Hematopoietic multipotent progenitor cell treated with erythropoietin and hydrocortisone succinate and interleukin-3 and kit ligand, for 8 days (in vitro differentiated cells): Measurements from ENCODE around the gene USP6NL.

ENCODE experiments used
- DNase-seq: peaks from one replicate; pipeline ENCODE4 v3.0.0-alpha.2; 2015

The USP6NL gene

GRCh38 chr10:11548065-11548767 is 63.2 kb downstream of the USP6NL start:
- no peak for DNase-seq

GRCh38 chr10:11546581-11546980 is 64.9 kb downstream of the USP6NL start:
- DNase-seq, result no peak

GRCh38 chr10:11541296-11541695 is 70.2 kb downstream of the USP6NL start:
- no peak for DNase-seq

- peak; percentile 41 for DNase-seq
Measured at GRCh38 chr10:11539191-11539868, 72.1 kb downstream of the USP6NL start.

- DNase-seq, result no peak
Measured at GRCh38 chr10:11538834-11539190, 72.6 kb downstream of the USP6NL start.

GRCh38 chr10:11536228-11536627 is 75.2 kb downstream of the USP6NL start:
- no peak for DNase-seq

- no peak for DNase-seq
Measured at GRCh38 chr10:11535346-11535959, 76.0 kb downstream of the USP6NL start.

GRCh38 chr10:11533328-11533781 is 78.1 kb downstream of the USP6NL start:
- DNase-seq, result peak; percentile 27

- DNase-seq, result no peak
Measured at GRCh38 chr10:11532306-11532705, 79.1 kb downstream of the USP6NL start.

GRCh38 chr10:11530806-11531205 is 80.6 kb downstream of the USP6NL start:
- DNase-seq, result no peak

GRCh38 chr10:11529276-11529903 is 82.1 kb downstream of the USP6NL start:
- DNase-seq, result no peak

- DNase-seq, result no peak
Measured at GRCh38 chr10:11528286-11528685, 83.2 kb downstream of the USP6NL start.

- peak; percentile 23 for DNase-seq
Measured at GRCh38 chr10:11527691-11528255, 83.7 kb downstream of the USP6NL start.

GRCh38 chr10:11527068-11527467 is 84.4 kb downstream of the USP6NL start:
- no peak for DNase-seq

GRCh38 chr10:11525503-11525902 is 85.9 kb downstream of the USP6NL start:
- DNase-seq, result no peak

GRCh38 chr10:11522821-11523245 is 88.6 kb downstream of the USP6NL start:
- DNase-seq, result no peak

GRCh38 chr10:11521860-11522259 is 89.6 kb downstream of the USP6NL start:
- no peak for DNase-seq

- DNase-seq, result no peak
Measured at GRCh38 chr10:11520892-11521291, 90.6 kb downstream of the USP6NL start.

GRCh38 chr10:11517150-11517549 is 94.3 kb downstream of the USP6NL start:
- DNase-seq, result no peak

- no peak for DNase-seq
Measured at GRCh38 chr10:11516431-11516746, 95.1 kb downstream of the USP6NL start.

- DNase-seq, result peak; percentile 84
Measured at GRCh38 chr10:11515596-11516430, 95.6 kb downstream of the USP6NL start.

- no peak for DNase-seq
Measured at GRCh38 chr10:11513727-11514126, 97.7 kb downstream of the USP6NL start.

GRCh38 chr10:11512596-11512995 is 98.9 kb downstream of the USP6NL start:
- DNase-seq, result no peak
